Mucosa of rectum (tissue), 2 donors: ENCODE data around the gene RNF138.
A peak's percentile ranks its signal among the peaks of the same experiment; 100 is the strongest.
"Not testable (repeated sequence)": the region's sequence is repeated elsewhere in the genome, so short reads cannot be mapped to it uniquely, and the experiment has no call there.

ENCODE experiments used
- H3K27ac ChIP-seq, 2 donors: one replicate each; pipeline ENCODE4 v1.7.0; 2013; ENCODE audit warnings: inconsistent platforms in 2 of 2, low read depth in 2 of 2, low read length in 2 of 2
- H3K27me3 ChIP-seq, 2 donors: one replicate each; pipeline ENCODE4 v1.7.0; 2013; ENCODE audit warnings: low read length in 2 of 2; ENCODE audit not compliant: control insufficient read depth in 2 of 2, insufficient read depth in 2 of 2
- H3K36me3 ChIP-seq, 2 donors: one replicate each; pipeline ENCODE4 v1.7.0; 2013; ENCODE audit warnings: low read length in 2 of 2; ENCODE audit not compliant: control insufficient read depth in 2 of 2, insufficient read depth in 2 of 2
- H3K4me1 ChIP-seq, 2 donors: one replicate each; pipeline ENCODE4 v1.7.0; 2013; ENCODE audit warnings: low read length in 2 of 2, mild to moderate bottlenecking in 1 of 2; ENCODE audit not compliant: control insufficient read depth in 2 of 2, insufficient read depth in 2 of 2
- H3K4me3 ChIP-seq, 2 donors: one replicate each; pipeline ENCODE4 v1.7.0; 2013; ENCODE audit warnings: low read length in 2 of 2
- H3K9ac ChIP-seq, 2 donors: one replicate each; pipeline ENCODE4 v1.7.0; 2013; ENCODE audit warnings: low read length in 2 of 2, low read depth in 1 of 2, mild to moderate bottlenecking in 1 of 2
- H3K9me3 ChIP-seq, 2 donors: one replicate each; pipeline ENCODE4 v1.7.0; 2013; ENCODE audit warnings: low read length in 2 of 2; ENCODE audit not compliant: control insufficient read depth in 2 of 2
- donor health status: healthy.
- donor health status: Normal muscosa, but diverticular disease.

The RNF138 gene

DNA sequence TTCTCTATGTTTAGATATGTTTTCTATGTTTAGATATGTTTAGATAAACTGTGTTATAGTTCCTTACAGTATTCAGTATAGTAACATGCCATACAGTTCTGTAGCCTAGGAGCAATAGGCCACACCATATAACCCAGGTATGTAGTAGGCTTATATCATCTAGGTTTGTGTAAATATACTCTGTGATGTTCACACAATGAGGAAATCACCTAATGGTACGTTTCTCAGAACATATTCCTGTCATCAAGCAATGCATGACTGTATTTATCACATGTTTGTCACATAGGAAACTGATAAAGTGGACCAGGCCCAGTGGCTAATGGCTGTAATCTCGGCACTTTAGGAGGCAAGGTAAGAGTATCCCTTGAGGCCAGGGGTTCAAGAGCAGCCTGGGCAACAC lies 44.0 kb downstream of the RNF138 start:
- Histone ChIP-seq H3K4me1 (no peaks in the 10 kb centered on the region), H3K27me3 (no peaks in the 10 kb centered on the region), H3K27ac (no peak overlapping the region), H3K4me3 (no peak overlapping the region), H3K36me3 (peaks cover 0 to 3% of the 10 kb centered on the region in 2 donors), H3K9ac (no peak overlapping the region), H3K9me3 (no peaks in the 10 kb centered on the region)

- no peaks in the 10 kb centered on the region for H3K9me3 ChIP-seq
Observed at GRCh38 chr18:32138332-32138982, 46.8 kb downstream of the RNF138 start.

GRCh38 chr18:32139835-32140283 lies 48.2 kb downstream of the RNF138 start:
- H3K4me3 ChIP-seq: no peak overlapping the region
- no peaks in the 10 kb centered on the region for H3K27me3 ChIP-seq

More at GRCh38 chr18:32138332-32138982, 46.8 kb downstream of the RNF138 start:
- no peaks in the 10 kb centered on the region for H3K4me1 ChIP-seq
- no peaks in the 10 kb centered on the region for H3K27me3 ChIP-seq
- no peaks in the 10 kb centered on the region for H3K36me3 ChIP-seq
- no peak overlapping the region for H3K9ac ChIP-seq
- H3K27ac ChIP-seq: no peak overlapping the region
- no peak overlapping the region for H3K4me3 ChIP-seq

GRCh38 chr18:32148185-32148870 lies 56.7 kb downstream of the RNF138 start:
- no peak overlapping the region for H3K9ac ChIP-seq
- H3K27me3 ChIP-seq: no peaks in the 10 kb centered on the region
- no peak overlapping the region for H3K27ac ChIP-seq
- H3K4me3 ChIP-seq: no peak overlapping the region
- no peaks in the 10 kb centered on the region for H3K9me3 ChIP-seq
- no peaks in the 10 kb centered on the region for H3K4me1 ChIP-seq
- H3K36me3 ChIP-seq: no peaks in the 10 kb centered on the region

More at GRCh38 chr18:32139835-32140283, 48.2 kb downstream of the RNF138 start:
- H3K36me3 ChIP-seq: no peaks in the 10 kb centered on the region
- no peaks in the 10 kb centered on the region for H3K9me3 ChIP-seq
- no peaks in the 10 kb centered on the region for H3K4me1 ChIP-seq
- H3K27ac ChIP-seq: no peak overlapping the region
- H3K9ac ChIP-seq: no peak overlapping the region

- Histone ChIP-seq H3K27me3 (no peaks in the 10 kb centered on the region), H3K9ac (no peak overlapping the region), H3K4me1 (peaks cover 0 to 2% of the 10 kb centered on the region in 2 donors), H3K27ac (no peak overlapping the region), H3K9me3 (no peaks in the 10 kb centered on the region), H3K36me3 (no peaks in the 10 kb centered on the region), H3K4me3 (no peak overlapping the region)
Observed at GRCh38 chr18:32152705-32153448, 61.2 kb downstream of the RNF138 start.

- Histone ChIP-seq H3K9ac (no peak overlapping the region), H3K4me1 (peaks cover 5 to 17% of the 10 kb centered on the region in 2 donors), H3K4me3 (no peak overlapping the region), H3K27ac (no peak overlapping the region), H3K9me3 (no peaks in the 10 kb centered on the region), H3K27me3 (no peaks in the 10 kb centered on the region), H3K36me3 (no peaks in the 10 kb centered on the region)
Observed at GRCh38 chr18:32156855-32157254, 65.2 kb downstream of the RNF138 start.

DNA sequence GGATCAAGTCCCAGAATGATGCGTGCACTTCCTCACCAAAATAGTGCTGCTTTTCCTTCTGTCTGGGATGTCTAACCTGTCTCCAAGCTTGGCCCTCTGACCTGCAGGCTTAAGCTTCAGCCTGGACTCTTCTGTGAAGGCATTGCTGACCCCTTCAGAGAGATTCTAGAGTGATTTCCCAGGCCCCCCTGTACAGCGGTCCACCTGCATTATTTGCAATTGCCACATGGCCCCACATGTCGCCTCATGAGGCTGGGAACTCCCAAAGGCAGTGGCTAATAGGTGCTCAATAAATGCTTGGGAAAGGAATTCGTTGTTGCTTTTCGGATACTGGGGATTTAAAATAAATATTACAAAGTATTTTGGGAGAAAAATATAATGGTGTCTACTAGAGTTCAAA lies 65.9 kb downstream of the RNF138 start:
- Histone ChIP-seq H3K27ac (no peak overlapping the region), H3K9ac (no peak overlapping the region), H3K4me3 (no peak overlapping the region), H3K27me3 (no peaks in the 10 kb centered on the region), H3K9me3 (no peaks in the 10 kb centered on the region), H3K36me3 (no peaks in the 10 kb centered on the region), H3K4me1 (peaks cover 5 to 17% of the 10 kb centered on the region in 2 donors)

DNA sequence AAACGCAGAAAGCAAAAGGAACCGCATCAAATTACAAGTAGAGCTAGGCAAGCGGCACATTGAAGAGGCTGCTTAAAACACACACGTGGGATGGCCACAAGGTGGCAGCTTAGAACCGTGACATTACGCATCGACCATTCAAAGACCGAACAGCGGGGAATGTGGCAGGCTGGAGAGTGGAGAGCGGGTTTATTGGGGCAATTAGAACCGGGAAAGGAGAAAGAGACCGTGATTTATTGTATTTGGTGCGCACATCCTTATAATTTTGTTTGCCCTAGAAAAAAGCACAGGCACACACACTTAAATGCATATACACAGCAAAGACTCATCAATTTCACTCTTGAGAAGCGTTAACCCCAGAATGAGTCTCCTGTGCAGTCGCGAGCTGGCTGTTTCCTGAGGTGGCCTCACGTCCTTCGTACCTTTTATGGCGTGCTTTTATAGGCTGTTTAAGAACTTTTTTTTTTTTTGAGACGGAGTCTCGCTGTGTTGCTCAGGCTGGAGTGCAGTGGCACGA lies 66.5 kb downstream of the RNF138 start:
- Histone ChIP-seq H3K27ac (peak overlapping the region; percentile 19 to 68), H3K9me3 (no peaks in the 10 kb centered on the region), H3K4me3 (peak overlapping the region; percentile 67 to 79), H3K9ac (peak overlapping the region; percentile 27 to 55), H3K36me3 (no peaks in the 10 kb centered on the region), H3K27me3 (no peaks in the 10 kb centered on the region), H3K4me1 (peaks cover 5 to 17% of the 10 kb centered on the region in 2 donors)

GRCh38 chr18:32158631-32159030 lies 67.0 kb downstream of the RNF138 start:
- H3K36me3 ChIP-seq, H3K4me3 ChIP-seq, H3K27me3 ChIP-seq, H3K9me3 ChIP-seq, H3K9ac ChIP-seq: not testable (repeated sequence)
- Histone ChIP-seq H3K4me1 (peaks cover 5 to 17% of the 10 kb centered on the region in 2 donors), H3K27ac (peak overlapping the region; percentile 19 to 68)

DNA sequence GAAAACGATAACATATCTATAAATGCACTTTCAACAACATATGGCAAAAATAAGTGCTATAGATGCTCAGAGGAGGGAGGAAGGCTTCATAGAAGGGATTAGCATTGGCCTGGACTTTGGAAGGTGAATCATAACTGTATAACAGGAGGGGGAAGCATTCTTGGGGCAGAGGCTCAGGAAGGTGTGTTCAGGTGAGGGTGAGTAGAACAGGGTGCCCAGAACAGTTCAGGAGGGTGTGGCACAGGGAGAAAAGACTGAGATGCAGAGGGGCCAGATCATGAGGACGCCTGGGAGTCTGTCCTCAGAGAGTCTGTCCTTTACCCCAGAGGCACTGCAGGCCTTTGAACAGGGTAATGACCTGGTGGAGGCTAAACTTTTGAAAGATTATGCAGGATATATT lies 68.9 kb downstream of the RNF138 start:
- H3K36me3 ChIP-seq: no peaks in the 10 kb centered on the region
- peak overlapping the region; percentile 11 to 36 for H3K27ac ChIP-seq
- no peak overlapping the region for H3K4me3 ChIP-seq
- H3K27me3 ChIP-seq: no peaks in the 10 kb centered on the region
- H3K9ac ChIP-seq: no peak overlapping the region
- H3K4me1 ChIP-seq: peaks cover 5 to 17% of the 10 kb centered on the region in 2 donors
- no peaks in the 10 kb centered on the region for H3K9me3 ChIP-seq
